Osteocyte (in vitro differentiated cells): ENCODE data around the gene RIC1. TPM values are rescaled to one million over a fixed set of nuclear protein-coding genes. Genes with fewer than 3 reads are reported as not detected.
"Not testable (repeated sequence)": the region's sequence is repeated elsewhere in the genome, so short reads cannot be mapped to it uniquely, and the experiment has no call there.

Experiments used
- DNase-seq: peaks from one replicate; pipeline ENCODE4 v3.0.0; 2021; ENCODE audit warnings: mixed read lengths; ENCODE audit not compliant: unreplicated experiment; ENCODE audit errors: extremely low spot score
- H3K27ac Mint-ChIP-seq: one replicate; pipeline ENCODE4 v1.8.0; 2021; ENCODE audit warnings: mild to moderate bottlenecking, mixed read lengths; ENCODE audit not compliant: unreplicated experiment
- H3K27me3 Mint-ChIP-seq: one replicate; pipeline ENCODE4 v1.8.0; 2021; ENCODE audit warnings: mixed read lengths; ENCODE audit not compliant: unreplicated experiment
- H3K36me3 Mint-ChIP-seq: one replicate; pipeline ENCODE4 v1.8.0; 2021; ENCODE audit warnings: mixed read lengths; ENCODE audit not compliant: unreplicated experiment
- H3K4me1 Mint-ChIP-seq: one replicate; pipeline ENCODE4 v1.8.0; 2021; ENCODE audit warnings: mixed read lengths; ENCODE audit not compliant: unreplicated experiment
- H3K4me3 Mint-ChIP-seq: one replicate; pipeline ENCODE4 v1.8.0; 2021; ENCODE audit warnings: mild to moderate bottlenecking, moderate library complexity, mixed read lengths; ENCODE audit not compliant: unreplicated experiment
- H3K9me3 Mint-ChIP-seq: one replicate; pipeline ENCODE4 v1.8.0; 2021; ENCODE audit warnings: mixed read lengths; ENCODE audit not compliant: unreplicated experiment
- long read RNA-seq: library from polyadenylated mRNA; unstranded; transcript quantifications from one replicate; pipeline ENCODE4 v2.0.0, GENCODE V29; 2021
- total RNA-seq: library from RNA; stranded (reverse); gene quantifications from 2 replicates; pipeline ENCODE4 v1.2.1, GENCODE V29; 2021
- TF ChIP-seq, protein P1 (sequence below): fragments of 200-600 bp; sonication (generic); IDR thresholded peaks from 2 replicates; pipeline ENCODE4 v1.5.0; 2021; ENCODE audit warnings: antibody characterized with exemption, mild to moderate bottlenecking, moderate library complexity

Gene RIC1, protein sequence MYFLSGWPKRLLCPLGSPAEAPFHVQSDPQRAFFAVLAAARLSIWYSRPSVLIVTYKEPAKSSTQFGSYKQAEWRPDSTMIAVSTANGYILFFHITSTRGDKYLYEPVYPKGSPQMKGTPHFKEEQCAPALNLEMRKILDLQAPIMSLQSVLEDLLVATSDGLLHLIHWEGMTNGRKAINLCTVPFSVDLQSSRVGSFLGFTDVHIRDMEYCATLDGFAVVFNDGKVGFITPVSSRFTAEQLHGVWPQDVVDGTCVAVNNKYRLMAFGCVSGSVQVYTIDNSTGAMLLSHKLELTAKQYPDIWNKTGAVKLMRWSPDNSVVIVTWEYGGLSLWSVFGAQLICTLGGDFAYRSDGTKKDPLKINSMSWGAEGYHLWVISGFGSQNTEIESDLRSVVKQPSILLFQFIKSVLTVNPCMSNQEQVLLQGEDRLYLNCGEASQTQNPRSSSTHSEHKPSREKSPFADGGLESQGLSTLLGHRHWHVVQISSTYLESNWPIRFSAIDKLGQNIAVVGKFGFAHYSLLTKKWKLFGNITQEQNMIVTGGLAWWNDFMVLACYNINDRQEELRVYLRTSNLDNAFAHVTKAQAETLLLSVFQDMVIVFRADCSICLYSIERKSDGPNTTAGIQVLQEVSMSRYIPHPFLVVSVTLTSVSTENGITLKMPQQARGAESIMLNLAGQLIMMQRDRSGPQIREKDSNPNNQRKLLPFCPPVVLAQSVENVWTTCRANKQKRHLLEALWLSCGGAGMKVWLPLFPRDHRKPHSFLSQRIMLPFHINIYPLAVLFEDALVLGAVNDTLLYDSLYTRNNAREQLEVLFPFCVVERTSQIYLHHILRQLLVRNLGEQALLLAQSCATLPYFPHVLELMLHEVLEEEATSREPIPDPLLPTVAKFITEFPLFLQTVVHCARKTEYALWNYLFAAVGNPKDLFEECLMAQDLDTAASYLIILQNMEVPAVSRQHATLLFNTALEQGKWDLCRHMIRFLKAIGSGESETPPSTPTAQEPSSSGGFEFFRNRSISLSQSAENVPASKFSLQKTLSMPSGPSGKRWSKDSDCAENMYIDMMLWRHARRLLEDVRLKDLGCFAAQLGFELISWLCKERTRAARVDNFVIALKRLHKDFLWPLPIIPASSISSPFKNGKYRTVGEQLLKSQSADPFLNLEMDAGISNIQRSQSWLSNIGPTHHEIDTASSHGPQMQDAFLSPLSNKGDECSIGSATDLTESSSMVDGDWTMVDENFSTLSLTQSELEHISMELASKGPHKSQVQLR (N-terminal part only)
- total RNA-seq, result 52.4 and 54.7 TPM in 2 replicates
- long read RNA-seq, partial matches to known transcripts, result 9 of 25 reads
- long read RNA-seq, other reads (novel, unspliced or antisense), result 16 of 25 reads

DNA sequence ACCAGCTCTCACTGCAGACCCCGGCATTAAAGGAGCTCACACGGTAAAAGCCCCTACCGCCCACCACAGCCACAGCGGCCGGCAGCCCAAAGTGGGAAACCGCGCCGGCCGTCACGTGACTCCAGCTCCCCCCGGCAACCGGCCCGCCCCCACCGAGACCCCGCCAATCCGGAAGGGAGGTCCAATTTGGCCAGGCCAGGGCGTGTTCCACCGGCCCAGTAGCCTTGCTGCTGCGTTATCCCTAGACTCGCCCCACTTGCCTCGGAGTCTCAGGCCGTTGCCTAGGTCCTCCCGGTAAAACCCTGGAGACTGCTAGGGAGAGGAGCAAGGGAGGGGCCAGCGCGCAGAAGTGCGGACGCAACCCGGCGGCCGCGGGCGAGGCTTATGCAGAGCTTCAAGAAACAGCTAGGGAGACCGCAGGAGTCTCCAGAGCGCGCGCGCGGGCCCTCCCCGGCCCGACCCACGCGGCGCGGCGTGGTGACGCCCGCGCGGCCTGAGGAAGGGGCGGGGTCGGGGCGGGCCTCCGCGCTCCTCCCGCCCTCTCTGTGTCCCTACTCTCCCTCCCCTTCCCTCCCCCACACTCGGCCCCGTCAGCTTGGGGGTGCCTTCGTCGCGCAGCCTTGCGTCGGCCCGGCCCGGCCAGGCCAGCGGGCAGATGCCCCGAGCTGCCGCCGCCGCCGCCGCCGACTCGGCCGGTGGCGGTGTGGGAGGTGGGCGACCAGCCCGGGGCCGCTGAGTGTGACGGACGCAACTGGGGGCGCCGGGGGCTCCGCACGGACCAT lies at the start of gene RIC1:
Gene RIC1 (plus strand): TSS at position 578 of the 782 bp plus-strand sequence. CDS start 203 bp downstream, at position 781.
- DNase-seq, result peak; percentile 97
- Mint-ChIP-seq H3K27ac (peak within 1 kb of the TSS; percentile 97), H3K9me3 (no peaks in the 10 kb centered on the region), H3K27me3 (no peaks in the 10 kb centered on the region), H3K36me3 (no peaks in the 10 kb centered on the region), H3K4me3 (peak within 1 kb of the TSS; percentile 97), H3K4me1 (peaks cover 51% of the 10 kb centered on the region)
- TF ChIP-seq, protein P1, sequence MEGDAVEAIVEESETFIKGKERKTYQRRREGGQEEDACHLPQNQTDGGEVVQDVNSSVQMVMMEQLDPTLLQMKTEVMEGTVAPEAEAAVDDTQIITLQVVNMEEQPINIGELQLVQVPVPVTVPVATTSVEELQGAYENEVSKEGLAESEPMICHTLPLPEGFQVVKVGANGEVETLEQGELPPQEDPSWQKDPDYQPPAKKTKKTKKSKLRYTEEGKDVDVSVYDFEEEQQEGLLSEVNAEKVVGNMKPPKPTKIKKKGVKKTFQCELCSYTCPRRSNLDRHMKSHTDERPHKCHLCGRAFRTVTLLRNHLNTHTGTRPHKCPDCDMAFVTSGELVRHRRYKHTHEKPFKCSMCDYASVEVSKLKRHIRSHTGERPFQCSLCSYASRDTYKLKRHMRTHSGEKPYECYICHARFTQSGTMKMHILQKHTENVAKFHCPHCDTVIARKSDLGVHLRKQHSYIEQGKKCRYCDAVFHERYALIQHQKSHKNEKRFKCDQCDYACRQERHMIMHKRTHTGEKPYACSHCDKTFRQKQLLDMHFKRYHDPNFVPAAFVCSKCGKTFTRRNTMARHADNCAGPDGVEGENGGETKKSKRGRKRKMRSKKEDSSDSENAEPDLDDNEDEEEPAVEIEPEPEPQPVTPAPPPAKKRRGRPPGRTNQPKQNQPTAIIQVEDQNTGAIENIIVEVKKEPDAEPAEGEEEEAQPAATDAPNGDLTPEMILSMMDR, result no peak

DNA sequence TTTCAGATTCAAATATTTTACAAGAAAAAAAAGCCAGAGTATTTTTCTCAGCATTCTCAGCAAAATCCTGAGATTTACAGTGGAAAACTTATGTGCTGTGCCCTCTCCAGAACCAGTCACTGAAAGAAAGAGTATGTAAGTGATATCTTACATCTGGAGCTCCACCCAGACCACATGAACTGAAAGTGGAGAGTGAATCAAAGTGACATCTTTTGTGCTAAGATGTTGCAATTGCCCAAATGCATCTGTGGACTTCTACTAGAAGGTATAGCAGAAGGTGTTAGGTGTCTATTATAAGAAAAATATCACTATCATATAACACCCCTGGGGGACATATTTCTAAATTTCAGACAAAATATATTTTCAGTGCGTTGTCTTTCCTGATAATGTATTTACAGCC lies 49.0 kb upstream of the RIC1 start:
- no peaks in the 10 kb centered on the region for H3K27me3 Mint-ChIP-seq
- no peaks in the 10 kb centered on the region for H3K9me3 Mint-ChIP-seq
- TF ChIP-seq, protein P1, result no peak
- H3K36me3 Mint-ChIP-seq, result no peaks in the 10 kb centered on the region
- H3K4me1 Mint-ChIP-seq, result peaks cover 13% of the 10 kb centered on the region
- H3K4me3 Mint-ChIP-seq, result no peak overlapping the region
- no peak for DNase-seq
- no peak overlapping the region for H3K27ac Mint-ChIP-seq

DNA sequence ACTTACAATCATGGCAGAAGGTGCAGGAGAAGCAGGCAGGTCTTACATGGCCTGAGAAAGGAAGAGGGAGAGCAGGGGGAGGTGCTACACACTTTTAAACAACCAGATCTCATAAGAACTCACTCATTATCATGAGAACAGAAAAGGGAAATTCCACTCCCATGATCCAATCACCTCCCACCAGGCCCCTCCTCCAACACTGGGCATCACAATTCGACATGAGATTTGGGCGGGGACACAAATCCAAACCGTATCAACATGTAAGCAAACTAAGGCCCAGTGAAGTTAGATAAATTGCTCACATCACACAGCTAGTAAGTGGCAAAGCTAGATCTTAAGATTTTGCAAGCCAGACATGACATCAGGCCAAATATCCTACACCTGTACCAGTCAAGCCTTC lies 48.3 kb upstream of the RIC1 start:
- no peaks in the 10 kb centered on the region for H3K36me3 Mint-ChIP-seq

DNA sequence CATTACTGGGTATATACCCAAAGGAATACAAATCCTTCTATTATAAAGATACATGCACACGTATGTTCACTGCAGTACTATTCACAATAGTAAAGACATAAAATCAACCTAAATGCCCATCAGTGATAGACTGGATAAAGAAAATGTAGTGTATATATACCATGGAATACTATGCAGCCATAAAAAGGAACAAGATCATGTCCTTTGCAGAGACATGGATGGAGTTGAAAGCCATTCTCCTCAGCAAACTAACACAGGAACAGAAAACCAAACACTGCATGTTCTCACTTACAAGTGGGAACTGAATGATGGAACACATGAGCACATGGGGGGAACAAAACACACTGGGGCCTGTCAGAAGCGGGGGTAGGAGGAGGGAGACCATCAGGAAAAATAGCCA lies 47.2 kb upstream of the RIC1 start:
- not testable (repeated sequence) for H3K4me3 Mint-ChIP-seq, H3K27ac Mint-ChIP-seq, H3K27me3 Mint-ChIP-seq, H3K9me3 Mint-ChIP-seq, DNase-seq, H3K36me3 Mint-ChIP-seq
- peaks cover 21% of the 10 kb centered on the region for H3K4me1 Mint-ChIP-seq

More for the DNA sequence above, 48.3 kb upstream of the RIC1 start:
- TF ChIP-seq, protein P1, result no peak
- no peak overlapping the region for H3K4me3 Mint-ChIP-seq
- peaks cover 13% of the 10 kb centered on the region for H3K4me1 Mint-ChIP-seq
- H3K27ac Mint-ChIP-seq, result no peak overlapping the region
- no peaks in the 10 kb centered on the region for H3K9me3 Mint-ChIP-seq
- no peaks in the 10 kb centered on the region for H3K27me3 Mint-ChIP-seq
- no peak for DNase-seq

DNA sequence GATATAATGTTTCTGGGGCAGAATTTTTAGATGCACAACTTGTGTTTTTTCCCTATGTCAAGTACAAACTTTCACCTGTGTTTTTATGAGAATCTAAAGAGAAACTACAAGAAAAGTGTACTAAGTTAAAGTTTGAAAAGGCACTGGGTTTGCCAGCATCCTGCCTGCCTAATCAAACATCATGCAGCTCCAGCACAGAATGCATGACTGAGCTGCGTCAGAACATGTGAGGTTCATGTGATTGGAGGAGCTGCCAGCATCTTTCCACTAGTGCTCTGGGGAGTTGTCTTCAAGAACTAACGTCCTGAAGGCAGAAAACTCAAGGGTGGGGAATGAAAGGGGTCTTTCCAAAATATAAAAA lies 46.1 kb upstream of the RIC1 start:
- DNase-seq, result no peak
- Mint-ChIP-seq H3K36me3 (no peaks in the 10 kb centered on the region), H3K4me1 (peaks cover 21% of the 10 kb centered on the region), H3K4me3 (no peak overlapping the region), H3K27ac (peak overlapping the region; percentile 74), H3K9me3 (no peaks in the 10 kb centered on the region), H3K27me3 (no peaks in the 10 kb centered on the region)
- TF ChIP-seq, protein P1, result no peak
